GM19043 (cell line): ENCODE measurements around the gene ZDHHC14.
"Not testable (repeated sequence)": the region's sequence is repeated elsewhere in the genome, so short reads cannot be mapped to it uniquely, and the experiment has no call there.

ENCODE experiments used
- ATAC-seq: cut with Tn5 transposase; IDR thresholded peaks from one replicate; pipeline ENCODE4 v1.9.1; 2021; ENCODE audit warnings: low read depth; ENCODE audit not compliant: unreplicated experiment

ZDHHC14 gene

DNA sequence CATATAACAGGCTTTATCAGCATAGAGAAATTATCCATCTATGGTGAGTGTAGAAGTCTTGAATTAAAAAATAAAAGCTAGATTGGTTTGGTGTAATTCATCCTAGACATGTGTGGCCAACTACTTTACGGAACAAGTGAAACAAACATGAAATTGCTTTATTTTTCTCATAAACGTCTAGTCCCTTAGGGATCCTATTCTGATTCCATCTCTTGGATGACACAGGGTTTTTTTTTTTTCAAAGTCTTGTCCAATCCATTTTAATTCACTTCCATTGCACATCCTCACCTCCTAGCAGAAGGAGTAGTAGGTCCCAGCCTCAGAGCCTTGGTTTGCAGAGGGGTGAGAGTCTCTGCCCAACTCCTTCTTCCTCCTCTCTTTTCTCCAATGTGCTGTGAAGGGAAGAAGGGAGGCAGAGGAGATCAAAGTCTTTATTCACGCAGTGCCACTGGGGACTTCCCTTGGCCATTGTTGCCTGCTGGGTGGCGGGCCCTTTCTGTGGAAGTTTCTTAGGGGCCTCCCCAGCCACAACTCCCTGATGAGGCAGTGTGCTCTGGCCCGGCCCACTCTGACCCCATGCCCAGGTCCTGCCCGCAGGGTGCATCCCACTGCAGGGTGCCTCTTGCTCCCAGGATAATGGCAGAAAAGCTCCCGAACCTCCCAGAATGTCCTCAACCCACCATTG lies 337.7 kb downstream of the ZDHHC14 start:
- no peak for ATAC-seq

GRCh38 chr6:157720964-157721363 lies 340.0 kb downstream of the ZDHHC14 start:
- not testable (repeated sequence) for ATAC-seq

DNA sequence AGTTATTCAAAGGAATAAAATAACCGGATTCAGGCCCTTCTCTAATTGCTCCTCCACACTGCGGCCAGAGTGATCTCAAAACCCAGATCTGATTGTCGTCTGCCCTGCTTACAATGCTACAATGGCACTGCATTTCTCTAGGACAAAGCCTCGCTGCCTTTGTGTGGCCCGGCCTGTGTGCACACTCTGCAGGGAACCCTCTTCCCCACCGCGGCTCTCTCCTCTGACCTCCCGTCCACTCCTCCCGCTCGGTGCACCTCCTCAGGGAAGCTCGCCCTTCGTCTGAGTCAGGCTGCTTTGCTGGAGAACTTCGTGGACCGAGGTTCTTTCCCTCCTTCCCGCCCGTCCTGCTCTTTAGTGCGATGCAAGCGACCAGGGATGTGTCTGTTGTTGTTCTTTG lies 340.4 kb downstream of the ZDHHC14 start:
- no peak for ATAC-seq

- no peak for ATAC-seq
Observed at GRCh38 chr6:157721830-157722229, 340.8 kb downstream of the ZDHHC14 start.

- no peak for ATAC-seq
Observed at GRCh38 chr6:157723376-157723775, 342.4 kb downstream of the ZDHHC14 start.

GRCh38 chr6:157724138-157724820 lies 343.3 kb downstream of the ZDHHC14 start:
- no peak for ATAC-seq

DNA sequence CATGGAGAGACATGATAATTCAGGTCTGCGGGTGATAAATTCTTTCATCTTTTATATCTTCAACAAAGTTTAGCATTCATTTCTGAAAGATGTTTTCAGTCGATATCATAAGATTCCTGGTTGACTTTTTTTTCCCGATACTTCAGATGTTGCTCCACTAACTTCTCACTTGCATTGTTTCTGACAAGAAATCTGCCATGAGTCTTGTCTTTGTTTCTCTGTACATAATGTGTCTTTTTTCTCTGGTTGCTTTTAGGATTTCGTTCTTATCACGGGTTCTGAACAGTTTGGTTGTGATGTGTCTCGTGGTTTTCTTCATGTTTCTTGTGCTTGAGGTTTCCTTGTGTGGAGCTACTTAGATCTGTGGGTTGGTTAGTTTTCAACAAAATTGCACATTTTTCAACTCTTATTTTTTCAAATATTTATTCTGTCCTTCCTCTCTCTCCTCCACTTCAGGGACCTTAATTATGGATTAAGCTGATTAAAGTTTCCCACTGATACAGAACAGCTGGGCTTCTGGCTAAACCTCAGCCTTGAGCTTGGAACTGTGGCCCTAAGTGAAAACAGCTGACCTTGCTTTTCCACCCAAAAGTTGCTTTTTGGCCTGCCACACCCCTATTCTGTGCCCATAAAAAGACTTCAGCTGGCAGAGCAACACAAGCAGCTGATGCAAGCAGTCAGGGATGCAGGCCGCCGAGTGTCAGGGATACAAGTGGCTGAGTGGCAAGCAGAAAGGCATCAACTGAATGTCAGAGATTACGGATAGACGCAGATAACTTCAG lies 344.2 kb downstream of the ZDHHC14 start:
- ATAC-seq, result no peak

DNA sequence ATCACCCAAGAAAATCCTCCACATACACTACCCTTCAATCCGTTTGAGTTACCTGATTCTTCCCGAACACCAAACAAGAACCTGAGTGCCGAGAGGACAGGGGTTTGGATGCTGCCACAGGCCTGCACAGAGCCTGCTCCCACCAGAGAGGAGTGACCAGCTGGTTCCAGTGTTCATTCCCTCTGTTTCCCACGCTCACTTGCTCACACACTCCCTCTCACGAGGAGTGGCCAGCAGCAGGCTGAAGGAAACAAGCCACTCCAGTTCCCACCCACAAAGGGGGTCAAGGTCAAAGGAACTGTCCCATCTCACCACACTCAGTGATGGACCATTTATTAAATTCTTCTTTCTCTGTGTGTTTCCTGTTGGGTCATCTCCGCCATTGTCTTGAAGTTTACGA lies 344.8 kb downstream of the ZDHHC14 start:
- no peak for ATAC-seq

- ATAC-seq, result no peak
Observed at GRCh38 chr6:157726892-157727628, 346.1 kb downstream of the ZDHHC14 start.
